Subcutaneous preadipocyte (primary cell): ENCODE measurements around the gene GAB1. TPM values are rescaled to one million over a fixed set of nuclear protein-coding genes. Genes with fewer than 3 reads are reported as not detected.

Source experiments
- small RNA-seq: library from RNA; depleted of rRNA; stranded (forward); fragments of <200 nt; gene quantifications from one replicate; pipeline ENCODE3, GENCODE V24; 2012
- total RNA-seq: library from RNA; depleted of rRNA; stranded (reverse); fragments of >200 nt; gene quantifications from 2 replicates; pipeline ENCODE4 v1.2.3, GENCODE V29; 2012

Gene GAB1
- 8.8 and 11.7 TPM in 2 replicates for total RNA-seq

GRCh38 chr4:143336781-143337599 is at the start of gene GAB1:
GAB1 (plus strand) TSS chr4:143336876; CDS start chr4:143337189, 313 bp downstream.

GRCh38 chr4:143513314-143514168 is 176.9 kb downstream of the GAB1 start, which contains the start of gene SMARCA5:
SMARCA5 (plus strand) TSS chr4:143513702; CDS start chr4:143513925, 223 bp downstream.

Small RNA genes within 50 kb of the gene (small RNA-seq; reads per million reads assigned to genes)
- gene MIR3139 (not detected), gene RF00019 (not detected)

Other genes with a start within 250 kb of the GAB1 start
- gene USP38, start 152.0 kb upstream of the GAB1 start, total RNA-seq = 15.4 and 23.3 TPM in 2 replicates
- 33.8 and 48.9 TPM in 2 replicates for gene SMARCA5, start 176.8 kb downstream of the GAB1 start, total RNA-seq